GM12878 (cell line): Measurements from ENCODE around the gene VCAN. TPM values are rescaled to one million over a fixed set of nuclear protein-coding genes. Genes with fewer than 3 reads are reported as not detected.

ENCODE experiments used
- ATAC-seq: fragments of 200-7000 bp; cut with Tn5 transposase; 3 replicates; pipeline ENCODE4 v1.9.1; 2020; ENCODE audit warnings: mild to moderate bottlenecking, moderate library complexity
- BruUV-seq: library from RNA; stranded (reverse); fragments of 400-500 nt; replicated peaks from 2 replicates; lab custom pipeline; 2021; lab: Mats Ljungman, UMichigan
- CTCF ChIA-PET: fragments of 300-600 bp; sonication (Branson Sonifier 250); formaldehyde crosslinking; extraction: SDS; loops from one replicate; lab custom pipeline; 2021; ENCODE audit warnings: inconsistent platforms; lab: Yijun Ruan, JAX
- POLR2A ChIA-PET: fragments of 350-600 bp; formaldehyde crosslinking; extraction: SDS; loops from one replicate; lab custom pipeline; 2021; ENCODE audit warnings: inconsistent platforms; lab: Charles Lee
- RAD21 ChIA-PET: fragments of 300-600 bp; sonication (Branson Sonifier 250); formaldehyde crosslinking; loops from one replicate; lab custom pipeline; 2023; ENCODE audit warnings: antibody characterized with exemption; ENCODE audit not compliant: unreplicated experiment; lab: Charles Lee
- SMC1A ChIA-PET: fragments of 300-600 bp; sonication (Branson Sonifier 250); formaldehyde crosslinking; loops from one replicate; lab custom pipeline; 2023; ENCODE audit not compliant: unreplicated experiment, uncharacterized antibody; lab: Charles Lee
- DNase-seq: peaks from one replicate; pipeline ENCODE4 v3.0.0-alpha.2; 2011; ENCODE audit warnings: low read depth, low spot score
- FAIRE-seq: peaks from 3 replicates; lab custom pipeline; 2011; peaks lifted over from hg19 to GRCh38; lab: Jason Lieb, UNC
- H2AFZ ChIP-seq: 2 replicates; pipeline ENCODE4 v1.6.0; 2011; ENCODE audit warnings: low read depth, low read length, control low read depth; ENCODE audit not compliant: control insufficient read depth
- H3K27ac ChIP-seq: 2 replicates; pipeline ENCODE4 v1.5.1; 2011; ENCODE audit warnings: control low read depth; ENCODE audit not compliant: control insufficient read depth, insufficient read depth
- H3K27me3 ChIP-seq, 2 experiments: replicated peaks in 1 of 2; 2 replicates each; pipeline versions ENCODE4 v1.6.0 to v1.6.1; 2011; ENCODE audit warnings: low read length in 1 of 2; ENCODE audit not compliant: control insufficient read depth in 2 of 2, insufficient read depth in 2 of 2
- H3K36me3 ChIP-seq, 2 experiments: 2 replicates each; pipeline ENCODE4 v1.5.1; 2011; ENCODE audit warnings: low read length in 1 of 2; ENCODE audit not compliant: control insufficient read depth in 2 of 2, insufficient read depth in 2 of 2
- H3K4me1 ChIP-seq: 2 replicates; pipeline ENCODE4 v1.6.1; 2011; ENCODE audit warnings: mild to moderate bottlenecking, low read length, moderate library complexity, mixed read lengths; ENCODE audit not compliant: control insufficient read depth, insufficient read depth
- H3K4me2 ChIP-seq: 2 replicates; pipeline ENCODE4 v1.6.0; 2011; ENCODE audit warnings: control low read depth; ENCODE audit not compliant: control insufficient read depth, insufficient read depth
- H3K4me3 ChIP-seq: fragments of 200-600 bp; sonication (generic); 2 replicates; pipeline ENCODE4 v1.5.1; 2016
- H3K79me2 ChIP-seq: 2 replicates; pipeline ENCODE4 v1.6.0; 2011; ENCODE audit warnings: low read length; ENCODE audit not compliant: control insufficient read depth, insufficient read depth
- H3K9ac ChIP-seq: 2 replicates; pipeline ENCODE4 v1.8.0; 2011; ENCODE audit warnings: low read length, control low read depth, mixed read lengths; ENCODE audit not compliant: control insufficient read depth, insufficient read depth
- H3K9me3 ChIP-seq: replicated peaks from 3 replicates; pipeline ENCODE4 v1.5.1; 2011; ENCODE audit warnings: mild to moderate bottlenecking, low read length; ENCODE audit not compliant: control insufficient read depth, insufficient read depth
- H4K20me1 ChIP-seq: 2 replicates; pipeline ENCODE4 v1.6.0; 2011; ENCODE audit not compliant: control insufficient read depth, insufficient read depth
- CEBPB ChIP-seq, 2 experiments: fragments of 150-350 bp in 1 of 2; IDR thresholded peaks; 2 replicates each; pipeline ENCODE4 v1.6.1; 2012 to 2014; ENCODE audit warnings: low read depth in 2 of 2, low read length in 2 of 2, borderline replicate concordance in 1 of 2, inconsistent platforms in 1 of 2
- CHD4 ChIP-seq: fragments of 200-600 bp; sonication (generic); IDR thresholded peaks from 2 replicates; pipeline ENCODE4 v1.6.1; 2016; ENCODE audit warnings: mild to moderate bottlenecking
- CREB1 ChIP-seq: IDR thresholded peaks from 2 replicates; pipeline ENCODE4 v1.6.1; 2012; ENCODE audit warnings: low read depth, mild to moderate bottlenecking, inconsistent platforms
- DPF2 ChIP-seq: fragments of 450-650 bp; IDR thresholded peaks from 2 replicates; pipeline ENCODE4 v1.6.1; 2017; ENCODE audit warnings: mild to moderate bottlenecking
- FOXK2 ChIP-seq: fragments of 450-650 bp; IDR thresholded peaks from 2 replicates; pipeline ENCODE4 v1.6.1; 2017; ENCODE audit warnings: mild to moderate bottlenecking, moderate library complexity
- IRF4 ChIP-seq: IDR thresholded peaks from 2 replicates; pipeline ENCODE4 v1.6.1; 2011; ENCODE audit warnings: low read depth, low read length
- MYC ChIP-seq: IDR thresholded peaks from 2 replicates; pipeline ENCODE4 v1.6.1; 2011; ENCODE audit warnings: mild to moderate bottlenecking, low read length, moderate library complexity, inconsistent platforms; ENCODE audit not compliant: insufficient read depth, insufficient replicate concordance, insufficient read length, severe bottlenecking
- NFXL1 ChIP-seq: fragments of 450-650 bp; IDR thresholded peaks from 2 replicates; pipeline ENCODE4 v1.6.1; 2017; ENCODE audit warnings: antibody characterized with exemption, mild to moderate bottlenecking, borderline replicate concordance
- POLR2AphosphoS2 ChIP-seq: IDR thresholded peaks from 2 replicates; pipeline ENCODE4 v1.6.1; 2011; ENCODE audit warnings: low read depth, mild to moderate bottlenecking, low read length, improper control_type of control experiment, moderate library complexity
- SIX5 ChIP-seq: IDR thresholded peaks from 2 replicates; pipeline ENCODE4 v1.6.1; 2011; ENCODE audit warnings: mild to moderate bottlenecking, low read depth, low read length, moderate library complexity; ENCODE audit not compliant: severe bottlenecking
- SMAD1 ChIP-seq: fragments of 450-650 bp; IDR thresholded peaks from 2 replicates; pipeline ENCODE4 v1.6.1; 2018; ENCODE audit warnings: mild to moderate bottlenecking, low read depth; ENCODE audit not compliant: partially characterized antibody
- SREBF2 ChIP-seq: IDR thresholded peaks from 2 replicates; pipeline ENCODE4 v1.6.1; 2012; ENCODE audit warnings: mild to moderate bottlenecking, low read length
- ZNF207 ChIP-seq: fragments of 450-650 bp; IDR thresholded peaks from 2 replicates; pipeline ENCODE4 v1.6.1; 2014; ENCODE audit warnings: antibody characterized with exemption, mild to moderate bottlenecking, borderline replicate concordance
- WGBS: methylation state at CpG from one replicate; pipeline ENCODE4 v1.1.6; 2016; ENCODE audit warnings: low lambda C conversion rate; ENCODE audit not compliant: insufficient replicate concordance, insufficient coverage; ENCODE audit errors: missing lambda C conversion rate; 5-methylcytosine and 5-hydroxymethylcytosine counted together
- in situ Hi-C: fragments of 300-500 bp; cut with MboI; formaldehyde crosslinking; loops from 9 replicates; pipeline ENCODE4 v1.14.3; 2018; ENCODE audit warnings: mixed read lengths
- intact Hi-C: fragments of 100-400 bp; cut with micrococcal nuclease; formaldehyde crosslinking; loops from one replicate; pipeline ENCODE4 v1.14.2; 2022; ENCODE audit not compliant: unreplicated experiment
- polyA plus RNA-seq, 11 experiments: library from polyadenylated mRNA; depleted of rRNA in 4 of 11; unstranded in 6 of 11; stranded (reverse) in 5 of 11; fragments of >200 nt; fragmentation: Nextera tagmentation in 4 of 11; fragmentation: Illumina TruSeq in 1 of 11; extraction: Ambion mirVana in 4 of 11; extraction: Trizol in 1 of 11; gene quantifications; 1 replicate in 1 of 11; 2 replicates in 10 of 11; pipeline versions ENCODE4 v1.2.1 to v1.2.3, GENCODE V29; 2011 to 2016; ENCODE audit warnings: inconsistent platforms in 2 of 11, missing spikeins in 2 of 11, low read depth in 1 of 11
- total RNA-seq, 4 experiments: library from RNA; depleted of rRNA in 3 of 4; stranded (reverse); fragments of >200 nt in 3 of 4; fragmentation: Illumina TruSeq in 1 of 4; extraction: Trizol in 1 of 4; gene quantifications; 2 replicates each; pipeline versions ENCODE4 v1.2.1 to v1.2.3, GENCODE V29; 2013 to 2021
- TF ChIP-seq, protein P1 (sequence below): IDR thresholded peaks from 2 replicates; pipeline ENCODE4 v1.6.1; 2011; ENCODE audit warnings: borderline replicate concordance, low read depth, mild to moderate bottlenecking, moderate library complexity, mixed read lengths, low read length; ENCODE audit not compliant: insufficient read depth; ENCODE audit errors: extremely low read length
- TF ChIP-seq, protein P2 (sequence below): fragments of 150-350 bp; IDR thresholded peaks from 2 replicates; pipeline ENCODE4 v1.6.1; 2016; ENCODE audit warnings: low read depth, low read length

VCAN gene
- total and polyA plus RNA-seq, 10 of the 15 experiments (the other 5 are each of a cell fraction or from before 2014, with no cell fraction given) = 1.2 to 15.2 (median 4.5) TPM

DNA sequence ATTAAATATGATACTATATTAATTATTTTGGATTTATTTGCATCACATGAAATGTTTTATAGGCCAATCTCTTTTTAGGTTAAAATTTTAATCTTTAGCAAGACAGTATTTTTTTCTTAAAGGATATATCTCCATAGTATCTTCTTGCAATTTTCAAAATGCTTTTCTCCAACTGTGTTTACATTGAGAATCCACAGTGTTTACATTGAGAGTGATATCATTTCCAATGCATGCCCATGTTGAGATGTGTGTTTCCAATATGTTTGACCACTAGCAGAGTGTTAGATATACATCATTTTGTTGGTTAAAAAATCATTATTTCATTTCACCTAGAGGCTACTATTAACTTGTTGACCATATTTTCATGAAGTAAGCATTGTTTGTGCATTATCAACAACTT is 17.3 kb downstream of the VCAN start:
- no peaks in the 10 kb centered on the region for H3K79me2 ChIP-seq
- ChIA-PET POLR2A (no interaction called here), SMC1A (interaction anchor here (0.6 to 1.4 kb wide), 2 partner anchors 10 to 14 kb away, joined by 3 read pairs; no protein-coding TSS in a partner anchor), CTCF (interaction anchor here (1.0 kb wide), 1 partner anchor 15 kb away, joined by 5 read pairs; no protein-coding TSS in a partner anchor), RAD21 (no interaction called here)
- no TSS peak for BruUV-seq
- no peak overlapping the region for H3K4me3 ChIP-seq
- no peak overlapping the region for H3K27ac ChIP-seq
- no peaks in the 10 kb centered on the region for H3K27me3 ChIP-seq
- H3K36me3 ChIP-seq = no peaks in the 10 kb centered on the region
- H3K4me2 ChIP-seq = no peak overlapping the region
- H3K9ac ChIP-seq = no peak overlapping the region
- DNase-seq (no peak), ATAC-seq (no peak), FAIRE-seq (no peak)
- H4K20me1 ChIP-seq = no peaks in the 10 kb centered on the region
- intact Hi-C loops = no loop called here
- no peaks in the 10 kb centered on the region for H3K9me3 ChIP-seq
- H2AFZ ChIP-seq = no peak overlapping the region
- in situ Hi-C loops = no loop called here
- no peaks in the 10 kb centered on the region for H3K4me1 ChIP-seq
- TF ChIP-seq CHD4 (no peak), FOXK2 (no peak), CREB1 (no peak), MYC (no peak), CEBPB (IDR thresholded peaks at IDR 0.05; ENCODE audit: borderline replicate concordance in 1 of 2, low read depth in 2 of 2, low read length in 2 of 2) (no peak), IRF4 (no peak), DPF2 (no peak)
- TF ChIP-seq, protein P1, sequence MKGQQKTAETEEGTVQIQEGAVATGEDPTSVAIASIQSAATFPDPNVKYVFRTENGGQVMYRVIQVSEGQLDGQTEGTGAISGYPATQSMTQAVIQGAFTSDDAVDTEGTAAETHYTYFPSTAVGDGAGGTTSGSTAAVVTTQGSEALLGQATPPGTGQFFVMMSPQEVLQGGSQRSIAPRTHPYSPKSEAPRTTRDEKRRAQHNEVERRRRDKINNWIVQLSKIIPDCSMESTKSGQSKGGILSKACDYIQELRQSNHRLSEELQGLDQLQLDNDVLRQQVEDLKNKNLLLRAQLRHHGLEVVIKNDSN = no peak

- no peak overlapping the region for H2AFZ ChIP-seq
- H3K4me2 ChIP-seq = no peak overlapping the region
- no peaks in the 10 kb centered on the region for H3K36me3 ChIP-seq
- intact Hi-C loops (no loop called here), in situ Hi-C loops (no loop called here)
- H4K20me1 ChIP-seq = no peaks in the 10 kb centered on the region
- H3K79me2 ChIP-seq = no peaks in the 10 kb centered on the region
- TF ChIP-seq NFXL1 (no peak), ZNF207 (no peak), POLR2AphosphoS2 (no peak), SMAD1 (no peak), SREBF2 (no peak), SIX5 (no peak)
- TF ChIP-seq, protein P2, sequence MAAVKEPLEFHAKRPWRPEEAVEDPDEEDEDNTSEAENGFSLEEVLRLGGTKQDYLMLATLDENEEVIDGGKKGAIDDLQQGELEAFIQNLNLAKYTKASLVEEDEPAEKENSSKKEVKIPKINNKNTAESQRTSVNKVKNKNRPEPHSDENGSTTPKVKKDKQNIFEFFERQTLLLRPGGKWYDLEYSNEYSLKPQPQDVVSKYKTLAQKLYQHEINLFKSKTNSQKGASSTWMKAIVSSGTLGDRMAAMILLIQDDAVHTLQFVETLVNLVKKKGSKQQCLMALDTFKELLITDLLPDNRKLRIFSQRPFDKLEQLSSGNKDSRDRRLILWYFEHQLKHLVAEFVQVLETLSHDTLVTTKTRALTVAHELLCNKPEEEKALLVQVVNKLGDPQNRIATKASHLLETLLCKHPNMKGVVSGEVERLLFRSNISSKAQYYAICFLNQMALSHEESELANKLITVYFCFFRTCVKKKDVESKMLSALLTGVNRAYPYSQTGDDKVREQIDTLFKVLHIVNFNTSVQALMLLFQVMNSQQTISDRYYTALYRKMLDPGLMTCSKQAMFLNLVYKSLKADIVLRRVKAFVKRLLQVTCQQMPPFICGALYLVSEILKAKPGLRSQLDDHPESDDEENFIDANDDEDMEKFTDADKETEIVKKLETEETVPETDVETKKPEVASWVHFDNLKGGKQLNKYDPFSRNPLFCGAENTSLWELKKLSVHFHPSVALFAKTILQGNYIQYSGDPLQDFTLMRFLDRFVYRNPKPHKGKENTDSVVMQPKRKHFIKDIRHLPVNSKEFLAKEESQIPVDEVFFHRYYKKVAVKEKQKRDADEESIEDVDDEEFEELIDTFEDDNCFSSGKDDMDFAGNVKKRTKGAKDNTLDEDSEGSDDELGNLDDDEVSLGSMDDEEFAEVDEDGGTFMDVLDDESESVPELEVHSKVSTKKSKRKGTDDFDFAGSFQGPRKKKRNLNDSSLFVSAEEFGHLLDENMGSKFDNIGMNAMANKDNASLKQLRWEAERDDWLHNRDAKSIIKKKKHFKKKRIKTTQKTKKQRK = no peak
- CTCF ChIA-PET = no interaction called here
- H3K9ac ChIP-seq = no peak overlapping the region
- SMC1A ChIA-PET = no interaction called here
- DNase-seq (no peak), FAIRE-seq (no peak), ATAC-seq (no peak)
- H3K9me3 ChIP-seq = no peaks in the 10 kb centered on the region
- WGBS = 86% methylated on average over 9 of the region's 9 CpGs
- H3K27ac ChIP-seq = no peak overlapping the region
- no peaks in the 10 kb centered on the region for H3K4me1 ChIP-seq
- POLR2A ChIA-PET = no interaction called here
- BruUV-seq = no TSS peak
- RAD21 ChIA-PET = no interaction called here
- no peaks in the 10 kb centered on the region for H3K27me3 ChIP-seq
- H3K4me3 ChIP-seq = no peak overlapping the region
These were observed 18.7 kb downstream of the VCAN start for GRCh38 chr5:83490203-83490602.
